GM03348 (cell line): ENCODE results near the gene ARHGDIA.

ENCODE experiments used
- DNase-seq: peaks from one replicate; pipeline ENCODE4 v3.0.0; 2012; ENCODE audit warnings: low spot score

The ARHGDIA gene

DNA sequence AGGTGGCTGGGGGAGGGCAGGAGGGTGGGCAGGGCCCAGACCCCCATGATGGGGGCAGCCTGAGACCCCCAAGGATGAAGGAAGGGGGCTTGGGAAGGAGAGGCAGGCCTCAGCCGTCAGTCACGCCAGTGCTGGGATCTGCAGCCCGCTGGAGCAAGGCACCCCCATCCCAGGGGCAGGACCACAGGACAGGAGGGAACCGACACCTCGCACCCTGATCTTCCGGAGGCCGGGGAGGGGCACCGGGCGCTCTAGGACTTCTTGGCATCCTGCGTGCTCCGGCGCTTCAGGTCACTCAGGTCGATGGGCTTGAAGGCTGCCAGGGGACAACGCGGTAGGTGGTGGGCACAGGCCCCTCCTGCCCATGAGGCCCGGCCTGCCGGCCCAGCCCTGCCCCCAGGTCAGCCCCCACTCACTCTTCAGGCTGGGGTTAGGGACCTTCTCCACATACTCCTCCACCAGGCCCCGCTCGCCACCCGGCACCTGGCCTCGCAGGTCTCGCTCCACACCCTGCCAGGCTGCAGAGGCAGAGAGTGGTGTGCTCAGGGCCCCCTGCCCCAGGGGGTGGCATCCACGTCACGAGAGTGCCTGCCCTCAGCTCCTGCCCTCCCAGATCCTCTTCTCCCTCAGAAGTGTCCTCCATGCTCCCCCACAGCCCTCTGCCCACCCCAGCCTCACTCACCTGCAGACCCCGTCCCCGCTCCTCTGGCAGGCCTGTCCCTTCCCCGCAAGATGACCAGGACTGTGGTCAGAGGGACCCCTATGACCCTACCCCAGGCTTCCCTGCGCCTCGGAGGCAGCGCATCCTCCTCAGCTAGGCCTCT lies 47.9 kb downstream of the ARHGDIA start:
- no peak for DNase-seq

DNA sequence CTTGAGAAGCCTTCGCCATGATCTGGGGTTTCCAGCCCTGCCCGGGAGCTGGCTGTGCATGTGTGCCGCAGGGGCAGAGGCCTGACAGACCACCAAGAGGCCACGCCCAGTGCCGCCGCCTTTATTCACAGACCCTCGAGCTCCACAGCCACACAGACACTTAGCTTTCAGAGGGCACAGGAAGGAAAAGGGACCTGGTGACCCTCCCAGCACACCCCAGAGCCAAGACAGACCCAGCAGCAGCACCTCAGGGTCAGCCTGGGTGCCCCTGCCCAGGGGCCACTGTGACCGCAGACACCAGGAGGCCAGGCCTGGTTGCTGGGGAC lies 48.9 kb downstream of the ARHGDIA start:
- no peak for DNase-seq

DNA sequence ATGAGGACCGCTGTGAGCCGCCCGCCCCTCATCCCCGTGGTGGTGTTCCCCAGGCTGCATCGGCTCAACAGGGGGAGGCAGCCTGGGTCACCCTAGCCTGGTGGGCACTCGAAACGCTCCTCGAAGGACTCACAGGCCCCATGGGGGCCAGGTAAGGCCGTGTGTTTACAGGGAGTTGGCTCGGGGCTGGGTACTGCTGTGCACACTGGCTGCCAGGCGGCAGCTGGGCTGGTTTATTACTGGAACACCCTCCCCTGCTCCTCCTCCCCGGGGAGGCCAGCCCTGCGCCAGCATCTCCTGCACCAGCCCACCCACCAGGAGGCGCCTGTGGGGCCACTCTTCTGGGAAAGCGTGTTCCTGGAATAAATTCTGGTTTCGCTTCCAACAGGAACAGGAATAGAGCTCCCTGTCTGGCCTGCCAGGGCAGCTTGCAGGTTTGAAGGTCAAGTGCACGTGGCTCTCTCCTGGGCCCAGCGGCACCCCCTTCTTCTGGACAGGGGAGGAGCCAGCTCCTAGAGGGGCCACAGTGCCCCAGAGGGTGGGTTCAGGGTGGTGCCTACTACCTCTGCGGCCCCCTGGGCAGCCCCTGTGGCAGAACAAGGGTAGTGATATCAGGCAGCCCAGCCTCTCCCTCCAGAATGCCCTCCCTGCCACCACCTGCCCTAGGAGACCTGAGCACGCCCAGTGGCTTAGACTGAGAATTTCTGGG lies 49.4 kb downstream of the ARHGDIA start:
- DNase-seq, result peak; percentile 83

DNA sequence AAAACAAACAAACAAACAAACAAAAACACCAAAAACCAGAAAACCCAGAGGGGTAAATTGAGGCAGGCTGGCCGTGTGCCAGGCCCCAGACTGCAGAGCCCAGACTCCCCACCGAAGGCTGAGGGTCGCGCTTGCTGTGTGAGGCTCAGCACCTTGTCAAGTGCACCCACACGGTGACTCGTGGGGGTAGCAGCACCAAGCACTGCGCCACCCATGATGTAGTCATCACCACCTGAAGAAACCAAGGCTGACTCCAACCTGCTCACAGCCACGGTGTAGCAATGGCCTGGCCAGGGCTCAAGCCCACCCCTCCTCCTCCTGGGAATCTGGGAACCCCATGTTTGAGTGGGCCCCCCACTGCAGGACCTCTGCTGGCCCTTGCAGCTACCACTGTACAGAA lies 50.0 kb downstream of the ARHGDIA start:
- no peak for DNase-seq

DNA sequence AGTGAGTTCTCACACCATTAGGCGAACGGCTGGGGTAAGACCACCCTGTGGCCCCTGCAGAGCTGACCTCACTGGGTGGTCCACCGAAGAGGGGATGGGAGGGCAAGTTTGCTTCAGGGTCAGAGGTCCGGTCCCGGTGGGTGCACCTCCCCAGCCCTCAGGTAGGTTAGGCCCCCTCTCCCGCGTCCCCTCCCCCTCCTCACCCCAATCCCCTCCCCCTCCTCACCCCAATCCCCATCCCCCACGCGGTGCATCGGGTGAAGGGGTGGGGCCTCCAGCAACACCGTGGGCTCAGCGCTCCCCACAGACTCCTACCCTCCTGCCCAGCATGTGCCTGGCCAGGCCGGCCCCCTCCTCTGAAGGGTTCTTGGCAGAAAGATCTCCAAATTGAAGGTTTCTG lies 51.4 kb downstream of the ARHGDIA start:
- no peak for DNase-seq

DNA sequence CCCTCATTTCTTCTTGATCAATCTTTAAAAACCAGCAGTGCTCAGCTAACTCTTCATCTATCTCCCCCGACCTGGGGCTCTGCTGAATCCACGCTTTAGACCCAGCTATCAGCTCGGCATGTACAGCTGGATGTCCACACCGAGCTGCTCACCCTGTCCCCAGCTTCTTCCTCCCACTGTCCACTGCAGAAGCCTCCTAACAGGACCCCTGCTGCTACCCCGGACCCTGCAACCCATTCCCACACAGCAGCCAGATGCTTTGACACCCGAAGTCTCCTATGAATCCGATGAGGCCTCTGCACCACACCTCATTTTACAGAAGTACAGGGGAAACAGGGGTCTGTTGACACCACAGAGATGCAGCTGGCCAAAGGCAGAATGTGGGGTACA lies 53.4 kb downstream of the ARHGDIA start:
- no peak for DNase-seq
